ENCODE results near the gene CYSTM1.
"Not testable (repeated sequence)": the region's sequence is repeated elsewhere in the genome, so short reads cannot be mapped to it uniquely, and the experiment has no call there.

CYSTM1 gene

DNA sequence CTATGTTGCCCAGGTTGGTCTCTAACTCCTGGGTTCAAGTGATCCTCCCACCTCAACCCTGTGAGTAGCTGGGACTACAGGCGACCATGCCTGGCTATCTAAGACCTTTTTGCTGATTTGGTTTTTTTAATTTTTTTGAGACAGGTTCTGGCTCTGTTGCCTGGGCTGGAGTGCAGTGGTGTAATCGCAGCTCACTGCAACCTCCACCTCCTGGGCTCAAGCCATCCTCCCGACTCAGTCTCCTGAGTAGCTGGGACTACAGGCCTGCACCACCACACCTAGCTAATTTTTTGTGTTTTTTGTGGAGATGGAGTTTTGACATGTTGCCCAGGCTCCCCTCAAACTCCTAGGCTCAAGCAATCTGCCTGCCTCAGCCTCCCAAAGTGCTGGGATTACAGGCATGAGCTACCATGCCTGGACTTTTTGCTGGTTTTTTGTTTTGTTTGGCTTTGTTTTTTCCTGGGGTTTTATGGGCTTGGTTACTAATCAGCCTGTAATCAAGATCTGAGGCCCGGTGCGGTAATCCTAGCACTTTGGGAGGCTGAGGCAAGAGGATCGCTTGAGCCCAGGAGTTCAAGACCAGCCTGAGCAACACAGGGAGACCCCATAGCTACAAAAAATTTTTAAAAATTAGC, 3.6 kb downstream of the CYSTM1 start:
- DNase-seq (ENCODE audit: low spot score): no peak

DNA sequence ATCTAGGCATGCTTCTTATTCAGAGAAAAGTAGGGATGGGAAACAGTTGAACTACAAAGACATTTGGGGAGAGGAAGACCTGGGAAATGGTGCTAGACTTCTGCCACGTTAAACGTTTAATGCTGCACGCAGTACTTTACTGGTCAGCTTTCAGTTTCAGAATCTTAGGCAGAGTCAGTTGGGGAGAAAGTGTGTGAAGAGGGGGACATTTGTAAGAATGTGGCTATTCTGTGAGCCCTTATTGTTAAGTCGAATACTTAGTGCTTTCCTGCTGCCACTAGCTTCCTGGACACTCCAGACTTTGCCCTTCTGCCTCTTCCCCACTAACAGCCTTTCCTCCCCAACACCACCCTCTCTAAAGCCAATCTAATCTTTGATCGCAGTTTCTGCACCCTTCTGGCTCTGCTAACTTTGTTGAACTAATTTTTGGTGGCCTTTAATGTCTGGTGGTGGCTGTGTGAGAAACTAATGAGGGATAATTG, 6.1 kb downstream of the CYSTM1 start:
- no peak for DNase-seq (ENCODE audit: low spot score)

DNA sequence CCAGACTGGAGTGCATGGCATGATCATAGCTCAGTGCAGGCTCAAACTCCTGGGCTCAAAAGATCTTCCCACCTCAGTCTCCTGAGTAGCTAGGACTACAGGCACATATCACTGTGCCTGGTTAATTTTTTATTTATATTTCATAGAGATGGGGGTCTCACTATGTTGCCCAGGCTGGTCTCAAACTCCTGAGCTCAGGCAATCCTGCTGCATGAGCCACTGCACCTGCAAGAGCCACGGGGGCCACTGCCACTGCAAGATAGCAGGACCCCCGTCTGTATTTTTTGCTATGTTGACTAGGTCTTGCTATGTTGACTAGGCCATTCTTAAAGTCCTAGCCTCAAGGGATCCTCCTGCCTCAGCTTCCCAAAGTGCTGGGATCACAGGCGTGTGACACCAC, 6.5 kb downstream of the CYSTM1 start:
- DNase-seq (ENCODE audit: low spot score): no peak

DNA sequence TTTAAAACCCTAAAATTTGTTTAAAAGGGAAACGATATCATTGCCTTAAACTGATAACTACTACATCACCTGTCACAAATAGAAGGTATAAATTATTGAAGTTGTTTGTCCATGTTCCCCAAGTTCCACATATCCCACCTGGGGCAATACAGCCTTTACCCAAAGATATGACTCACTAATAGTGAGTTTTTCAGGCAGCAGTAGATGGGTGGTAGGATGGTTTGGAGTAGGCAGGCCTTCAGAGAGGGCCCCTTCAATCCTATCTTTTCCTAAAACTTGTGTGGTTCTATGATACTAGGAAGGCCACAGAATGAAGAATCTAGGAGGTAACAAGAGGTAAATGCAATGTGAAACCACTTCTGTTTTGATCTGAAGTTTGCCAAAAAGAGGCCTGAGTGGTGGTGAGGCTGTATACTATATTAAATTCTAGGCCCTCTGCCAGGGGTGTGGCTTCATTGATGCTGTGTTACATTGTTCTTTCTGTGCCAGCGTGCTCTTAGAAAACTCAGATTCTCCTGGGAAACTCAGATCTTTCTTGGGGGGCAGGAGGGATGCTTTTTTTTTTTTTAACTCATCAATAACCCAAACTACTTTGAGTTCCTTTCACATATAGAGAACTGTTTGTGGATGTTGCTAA, 7.2 kb downstream of the CYSTM1 start:
- DNase-seq (ENCODE audit: low spot score): no peak

DNA sequence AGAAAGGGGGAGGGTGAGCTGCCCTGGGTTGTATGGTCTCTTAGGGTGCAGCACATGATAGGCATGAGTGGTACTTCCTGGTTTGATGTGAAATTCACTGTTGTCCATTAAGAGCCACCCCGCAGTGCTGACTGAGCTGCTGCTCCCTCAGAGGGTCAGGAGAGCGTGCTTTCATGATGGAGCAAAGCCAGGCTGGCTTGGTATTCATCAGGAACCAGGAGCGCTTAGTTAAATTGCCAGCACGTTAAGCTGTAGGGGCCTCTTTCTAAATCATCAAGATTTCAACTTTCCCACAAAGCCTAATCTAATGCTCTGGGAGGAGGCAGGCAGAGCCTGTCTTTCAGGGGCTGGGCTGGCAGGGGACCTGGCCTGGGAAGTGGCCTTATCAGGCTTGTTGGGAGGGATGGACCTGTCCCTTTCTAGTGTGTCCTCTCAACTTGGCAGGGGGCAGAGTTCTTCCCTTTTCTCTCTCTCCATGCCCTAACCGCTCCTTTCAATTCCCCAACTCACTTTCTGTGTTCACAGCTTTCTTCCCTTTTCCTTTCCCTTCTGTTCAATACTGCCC, 7.9 kb downstream of the CYSTM1 start:
- DNase-seq (ENCODE audit: low spot score): no peak

DNA sequence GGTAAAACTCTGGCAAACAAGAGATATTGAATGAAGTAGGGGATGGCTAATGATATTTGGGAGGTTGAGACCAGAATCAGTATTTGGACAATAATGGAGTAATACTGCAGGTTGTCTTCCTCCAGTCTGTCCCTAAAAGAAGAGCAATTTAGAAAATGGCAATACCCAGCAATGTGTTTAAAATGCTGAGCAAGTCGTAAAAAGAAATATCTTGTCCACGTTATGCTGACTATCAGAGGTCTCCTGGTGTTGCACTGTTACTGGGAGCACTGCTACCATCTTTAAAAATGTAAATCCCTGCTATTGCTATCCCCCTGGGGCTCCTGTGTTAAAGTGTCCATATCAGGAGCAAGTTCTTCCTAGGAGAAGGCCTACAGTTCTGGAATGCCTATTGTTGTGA, 10.4 kb downstream of the CYSTM1 start:
- no peak for DNase-seq (ENCODE audit: low spot score)

DNA sequence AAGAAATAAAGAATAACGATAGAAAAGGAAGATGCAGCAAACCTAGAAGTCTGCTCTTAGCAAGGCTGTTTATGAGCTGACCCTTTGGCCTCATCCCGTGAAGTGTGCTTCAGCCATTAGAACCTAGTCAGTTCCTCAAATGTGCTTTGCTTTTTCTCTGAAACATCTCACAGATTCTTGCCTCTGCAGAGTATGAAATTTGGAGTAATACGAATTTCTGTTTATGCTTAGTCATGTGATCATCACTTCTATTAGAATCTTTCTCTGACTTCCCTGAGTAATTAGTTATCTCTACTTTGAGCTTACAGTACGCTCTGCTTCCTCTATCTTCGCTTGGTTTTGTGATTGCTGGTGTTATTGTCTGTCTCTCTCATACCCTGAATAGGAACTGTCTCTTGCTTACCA, 11.3 kb downstream of the CYSTM1 start:
- DNase-seq (ENCODE audit: low spot score): no peak

DNA sequence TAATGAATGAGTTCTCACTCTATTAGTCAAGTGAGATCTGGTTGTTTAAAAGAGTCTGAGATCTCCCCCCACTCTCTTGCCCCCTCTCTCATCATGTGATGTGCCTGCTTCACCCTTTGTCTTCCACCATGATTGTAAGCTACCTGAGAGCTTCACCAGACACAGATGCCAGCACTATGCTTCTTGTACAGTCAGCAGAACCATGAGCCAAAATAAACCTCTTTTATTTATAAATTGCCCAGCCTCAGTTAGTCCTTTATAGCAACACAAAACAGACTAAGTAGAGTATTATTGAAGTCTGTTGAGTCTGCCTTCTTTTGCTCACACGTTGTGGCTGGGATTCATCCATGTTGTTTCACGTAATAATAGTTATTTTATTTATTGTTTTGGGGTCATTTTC, 14.3 kb downstream of the CYSTM1 start:
- DNase-seq (ENCODE audit: low spot score): no peak

DNA sequence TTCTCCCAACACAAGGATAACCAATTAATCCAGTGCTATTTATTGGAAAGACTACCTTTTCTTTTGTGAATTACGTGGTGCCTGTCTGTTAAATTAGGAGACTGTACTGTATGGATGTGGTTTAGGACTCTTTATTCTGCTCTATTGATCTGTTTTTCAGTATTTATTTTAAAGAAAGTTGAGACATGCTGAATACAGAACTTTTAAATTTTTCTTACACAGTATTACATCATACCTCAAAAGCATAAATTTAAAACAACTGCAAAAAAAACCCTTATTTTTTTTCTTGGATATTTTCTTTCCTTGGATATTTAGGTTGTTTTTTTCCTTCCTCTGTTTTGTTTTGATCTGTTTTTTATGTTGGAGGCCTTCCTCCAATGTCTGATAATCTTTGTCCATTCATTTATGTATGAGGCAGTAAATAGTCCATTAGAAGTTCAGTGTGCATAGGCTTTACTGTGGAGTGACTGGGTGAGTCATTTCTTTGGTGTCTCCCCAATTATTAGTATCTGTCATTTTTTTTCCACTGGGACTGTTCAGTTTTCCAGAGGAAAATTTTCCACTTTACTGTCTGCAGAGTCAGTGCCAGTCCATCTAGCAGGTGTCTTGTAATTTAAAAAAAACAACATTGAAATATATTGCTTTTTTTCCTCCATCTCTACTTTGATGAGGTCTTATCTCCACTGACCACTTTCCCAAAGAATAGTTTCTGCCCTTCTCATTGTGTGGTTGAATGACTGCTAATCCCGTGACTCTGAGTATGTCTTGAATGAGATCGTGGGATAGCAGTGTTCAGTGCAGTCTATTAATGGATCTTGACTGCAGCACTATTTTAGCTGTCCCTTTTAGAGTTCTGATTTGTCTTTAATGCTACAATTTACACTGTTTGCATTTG, 15.2 kb downstream of the CYSTM1 start:
- no peak for DNase-seq (ENCODE audit: low spot score)

DNA sequence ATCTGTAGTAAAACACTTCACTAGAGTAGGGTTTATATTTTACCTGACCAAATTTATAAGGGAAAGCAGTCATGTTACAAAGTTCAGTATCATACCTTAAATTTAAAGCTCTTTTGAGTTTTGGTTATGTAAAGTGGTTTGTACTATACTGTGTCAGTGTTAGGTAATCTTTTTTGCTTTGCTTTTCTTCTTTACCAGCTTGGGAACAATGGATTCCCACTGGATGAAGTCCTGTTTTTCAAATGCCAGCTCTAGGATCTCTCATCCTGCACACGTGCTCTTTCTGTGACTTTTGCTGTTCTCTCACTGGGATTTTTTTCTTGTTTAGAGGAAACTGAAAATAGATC, 15.9 kb downstream of the CYSTM1 start:
- DNase-seq (ENCODE audit: low spot score): no peak

DNA sequence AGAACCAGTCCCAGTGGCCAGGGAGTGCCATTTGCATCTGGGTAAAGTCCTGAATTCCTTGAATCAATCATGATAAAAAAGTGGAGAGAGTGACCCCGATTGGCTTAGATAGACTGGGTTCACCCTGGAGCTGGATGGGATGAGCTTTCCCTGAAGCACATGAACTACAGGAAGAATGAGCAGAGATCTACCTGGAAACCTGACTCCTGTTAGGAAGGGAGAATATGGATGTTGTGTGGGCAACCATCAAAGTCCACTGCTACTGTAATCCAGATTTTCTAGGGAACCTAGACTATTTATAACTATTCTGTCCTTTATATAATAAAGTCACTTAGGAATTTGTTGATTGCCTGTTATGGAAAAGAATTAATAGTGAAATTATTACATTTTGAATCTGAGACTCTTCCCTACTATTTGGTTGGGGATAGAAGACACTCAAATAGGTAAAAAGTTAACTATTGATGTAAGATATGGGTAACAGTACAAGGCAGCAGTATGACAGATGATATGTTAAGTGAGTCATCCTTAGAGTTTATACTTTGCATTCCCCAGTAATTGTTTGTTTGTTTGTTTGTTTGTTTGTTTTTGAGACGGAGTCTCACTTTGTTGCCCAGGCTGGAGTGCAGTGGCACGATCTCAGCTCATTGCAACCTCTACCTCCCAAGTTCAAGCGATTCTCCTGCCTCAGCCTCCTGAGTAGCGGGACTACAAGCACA, 17.9 kb downstream of the CYSTM1 start:
- DNase-seq (ENCODE audit: low spot score): no peak

DNA sequence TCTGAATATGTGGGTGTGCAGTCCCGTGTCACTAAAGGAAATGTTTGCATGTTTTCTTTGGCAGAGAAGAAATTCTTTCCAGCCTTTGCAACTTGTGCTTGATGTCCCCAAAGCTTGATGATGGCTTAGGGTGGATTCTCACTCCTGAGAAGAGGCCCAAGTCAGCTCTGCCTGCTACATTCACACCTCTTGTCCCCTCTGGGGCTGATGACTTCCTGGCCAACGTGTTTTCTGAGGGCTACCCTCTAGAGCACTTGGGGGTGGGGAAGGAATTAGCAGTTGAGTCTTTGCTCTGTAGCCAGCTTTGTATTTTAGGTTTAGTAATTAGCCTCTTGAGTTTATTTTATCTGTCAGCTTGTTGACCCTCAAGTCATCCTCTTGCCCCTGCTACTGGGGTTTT, 19.7 kb downstream of the CYSTM1 start:
- no peak for DNase-seq (ENCODE audit: low spot score)

DNA sequence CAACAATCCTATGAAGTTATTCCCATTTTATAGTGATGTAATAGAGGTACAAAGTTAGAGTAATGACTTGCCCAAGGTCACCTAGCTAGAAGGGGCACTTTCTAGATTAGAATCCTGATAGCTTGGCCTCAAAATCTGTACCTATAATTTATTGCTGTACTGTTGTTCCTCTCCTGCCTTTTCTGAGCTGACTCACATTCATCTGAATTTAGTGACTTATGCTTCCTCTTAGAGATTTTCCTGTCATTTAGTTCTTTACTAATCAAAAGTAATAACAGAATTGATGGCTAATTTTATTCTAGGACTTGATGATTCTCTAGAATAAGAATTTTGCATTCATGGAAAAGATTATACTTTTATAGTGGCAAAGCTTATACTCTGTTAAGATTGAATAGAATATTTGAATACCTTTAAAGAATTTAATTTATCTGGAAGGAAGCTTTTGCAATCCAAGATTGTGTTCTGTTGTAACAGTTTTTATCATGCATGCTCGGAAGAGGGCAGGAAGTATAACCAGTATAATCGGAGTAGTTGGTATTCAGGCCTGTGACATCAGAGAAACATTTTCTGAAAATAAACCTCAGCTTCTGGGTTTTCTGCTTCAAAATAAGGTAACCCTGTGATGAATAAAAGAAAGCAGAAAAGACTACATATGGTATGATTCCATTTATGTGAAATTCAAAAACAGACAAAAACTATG, 21.3 kb downstream of the CYSTM1 start:
- DNase-seq (ENCODE audit: low spot score): no peak

DNA sequence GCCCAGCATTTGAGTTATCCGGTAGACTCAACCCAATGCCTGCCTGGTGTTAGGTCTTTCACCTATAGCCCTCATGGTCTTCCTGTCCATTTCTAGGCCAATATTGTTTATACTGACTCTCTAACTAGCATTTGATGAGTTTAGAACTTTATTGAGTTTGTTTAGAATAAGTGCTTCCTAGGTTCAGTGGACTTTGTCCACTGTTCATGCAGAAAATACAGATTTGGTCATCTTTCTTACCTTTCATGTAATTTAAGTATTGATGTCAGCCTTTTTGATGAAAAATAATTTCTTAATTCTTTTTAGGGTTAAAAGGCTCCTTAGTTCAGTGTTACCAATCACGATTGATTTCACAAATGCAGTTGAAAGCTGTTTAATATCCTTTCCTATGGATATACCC, 22.0 kb downstream of the CYSTM1 start:
- DNase-seq (ENCODE audit: low spot score): no peak

DNA sequence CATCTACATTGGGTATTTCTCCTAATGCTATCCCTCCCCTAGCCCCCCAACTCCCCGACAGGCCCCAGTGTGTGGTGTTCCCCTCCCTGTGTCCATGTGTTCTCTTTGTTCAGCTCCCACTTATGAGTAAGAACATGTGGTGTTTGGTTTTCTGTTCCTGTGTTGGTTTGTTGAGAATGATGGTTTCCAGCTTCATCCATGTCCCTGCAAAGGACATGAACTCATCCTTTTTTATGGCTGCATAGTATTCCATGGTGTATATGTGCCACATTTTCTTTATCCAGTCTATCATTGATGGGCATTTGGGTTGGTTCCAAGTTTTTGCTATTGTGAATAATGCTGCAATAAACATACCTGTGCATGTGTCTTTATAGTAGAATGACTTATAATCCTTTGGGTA, 23.9 kb downstream of the CYSTM1 start:
- not testable (repeated sequence) for DNase-seq (ENCODE audit: low spot score)

DNA sequence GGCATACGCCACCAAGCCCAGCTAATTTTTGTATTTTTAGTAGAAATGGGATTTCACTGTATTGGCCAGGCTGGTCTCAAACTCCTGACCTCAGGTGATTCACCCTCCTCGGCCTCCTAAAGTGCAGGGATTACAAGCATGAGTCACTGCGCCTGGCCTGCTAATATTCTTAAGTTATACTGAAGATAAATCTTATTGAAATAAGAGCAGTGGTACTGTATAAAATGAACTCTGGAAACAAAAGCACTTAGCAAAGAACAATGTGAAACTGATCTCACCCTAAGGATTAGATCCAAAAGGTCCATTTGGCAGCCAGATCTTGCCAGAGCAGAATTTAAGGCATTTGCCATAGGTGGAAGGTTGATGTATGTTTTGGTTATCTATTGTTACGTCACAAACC, 27.1 kb downstream of the CYSTM1 start:
- no peak for DNase-seq (ENCODE audit: low spot score)

DNA sequence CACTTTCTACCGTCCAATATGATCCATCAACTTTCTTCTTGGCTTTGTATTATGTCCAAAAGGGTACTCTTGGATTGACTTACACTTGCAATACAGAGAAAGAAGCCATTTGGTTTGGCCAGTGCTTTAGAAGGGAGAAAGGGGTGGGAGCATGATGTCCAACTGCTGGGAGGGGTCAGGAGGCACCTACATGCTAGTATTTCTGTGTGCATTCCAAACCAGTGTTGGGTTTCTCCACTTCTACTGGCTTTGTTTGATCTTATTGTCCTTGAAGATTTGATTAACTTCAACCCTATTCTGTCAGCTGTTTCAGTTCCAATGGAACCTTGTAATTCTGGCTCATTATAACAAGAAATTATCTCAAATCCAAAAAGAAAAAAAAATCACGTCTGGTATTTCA, 27.6 kb downstream of the CYSTM1 start:
- DNase-seq (ENCODE audit: low spot score): no peak

DNA sequence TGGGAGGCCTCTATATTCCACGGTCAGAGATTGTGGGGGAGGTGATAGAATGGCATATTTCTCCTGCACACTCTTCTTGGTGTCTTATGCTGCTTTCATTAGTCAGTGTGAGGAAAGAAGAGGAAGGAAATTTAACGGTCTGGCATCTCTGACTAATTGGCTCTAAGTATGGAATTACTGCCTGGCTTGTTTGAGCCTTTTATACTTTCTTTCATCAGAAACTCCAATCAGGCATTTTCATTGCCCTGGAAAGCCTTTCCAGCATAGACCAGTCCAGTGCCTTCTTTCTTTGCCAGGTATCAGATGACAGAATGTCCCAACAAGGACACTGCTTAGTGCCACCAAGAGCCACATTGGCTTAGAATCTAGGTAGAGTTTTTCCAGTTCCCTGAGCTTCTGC, 30.2 kb downstream of the CYSTM1 start:
- no peak for DNase-seq (ENCODE audit: low spot score)

DNA sequence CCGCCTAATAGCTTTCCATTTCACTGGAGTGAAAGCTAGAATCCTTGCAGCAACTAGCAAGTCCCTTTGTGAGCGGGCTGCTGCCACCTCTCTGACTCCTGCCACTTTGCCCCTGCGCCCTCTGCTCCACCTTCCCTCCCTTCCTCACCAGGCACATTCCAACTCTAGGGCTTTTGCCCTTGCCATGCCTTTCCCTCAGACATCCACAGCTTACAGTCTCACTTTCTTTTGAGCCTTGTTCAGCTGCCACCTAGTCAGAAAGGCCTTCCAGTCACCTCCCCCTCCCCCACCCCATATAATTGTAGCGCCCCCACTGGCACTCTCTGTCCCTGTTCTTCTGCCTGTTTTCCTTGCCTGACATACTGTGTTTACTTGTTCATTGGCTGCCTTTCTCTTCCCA, 31.0 kb downstream of the CYSTM1 start:
- no peak for DNase-seq (ENCODE audit: low spot score)

DNA sequence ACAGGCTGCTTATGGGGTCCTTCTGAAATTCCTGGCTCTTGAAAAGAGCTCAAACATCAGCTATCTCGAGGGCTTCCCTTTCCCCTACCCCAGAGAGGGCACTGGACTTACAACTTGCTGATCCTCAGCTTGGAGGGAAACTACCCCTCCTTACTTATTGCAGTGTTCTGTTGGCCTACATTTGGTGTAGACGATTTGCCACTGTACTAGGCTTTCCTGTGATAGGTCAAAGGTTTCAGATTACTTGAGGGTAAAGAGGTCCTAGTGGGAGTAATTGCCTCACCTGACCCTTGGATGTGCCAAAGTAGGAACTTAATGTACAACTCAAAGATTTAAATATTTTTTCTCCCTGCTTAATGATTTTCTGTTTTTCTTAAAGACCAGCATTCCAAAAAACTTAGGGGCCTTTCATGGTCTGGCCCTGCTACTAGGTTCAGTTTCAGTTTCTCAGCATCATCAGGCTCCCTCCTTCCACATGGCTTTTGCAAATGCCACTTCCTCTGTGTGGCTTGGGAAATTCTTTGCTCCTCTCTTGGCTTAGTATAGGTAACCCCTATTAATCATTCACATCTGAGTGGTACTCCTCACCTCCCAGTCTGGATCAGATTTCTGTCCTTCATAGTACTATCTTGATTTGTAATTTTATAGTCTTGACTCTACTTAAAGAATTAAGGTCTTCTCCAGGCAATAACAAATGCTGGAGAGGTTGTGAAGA, 32.4 kb downstream of the CYSTM1 start:
- DNase-seq (ENCODE audit: low spot score): no peak

DNA sequence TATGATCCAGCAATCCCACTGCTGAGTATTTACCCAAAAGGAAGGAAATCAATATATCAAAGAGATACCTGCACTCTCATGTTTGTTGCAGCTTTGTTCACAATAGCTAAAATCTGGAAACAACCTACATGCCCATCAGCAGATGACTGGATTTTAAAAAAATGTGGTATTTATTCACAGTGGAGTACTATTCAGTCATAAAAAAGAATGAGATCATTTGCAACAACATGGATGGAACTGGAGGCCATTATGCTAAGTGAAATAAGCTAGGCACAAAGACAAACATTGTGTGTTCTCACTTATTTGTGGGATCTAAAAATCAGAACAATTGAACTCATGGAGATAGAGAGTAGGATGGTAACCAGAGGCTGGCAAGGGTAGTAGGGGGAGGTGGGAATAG, 33.1 kb downstream of the CYSTM1 start:
- DNase-seq (ENCODE audit: low spot score): no peak

Measured in CD4-positive, alpha-beta T cell treated with Interleukin-15 for 4 hours (primary cell).